ENCODE measurements around the gene LAMA5. TPM values are rescaled to one million over a fixed set of nuclear protein-coding genes. Genes with fewer than 3 reads are reported as not detected.

LAMA5 gene
- total RNA-seq, 2 experiments from 2014 or later, result 53.3 to 162 TPM

DNA sequence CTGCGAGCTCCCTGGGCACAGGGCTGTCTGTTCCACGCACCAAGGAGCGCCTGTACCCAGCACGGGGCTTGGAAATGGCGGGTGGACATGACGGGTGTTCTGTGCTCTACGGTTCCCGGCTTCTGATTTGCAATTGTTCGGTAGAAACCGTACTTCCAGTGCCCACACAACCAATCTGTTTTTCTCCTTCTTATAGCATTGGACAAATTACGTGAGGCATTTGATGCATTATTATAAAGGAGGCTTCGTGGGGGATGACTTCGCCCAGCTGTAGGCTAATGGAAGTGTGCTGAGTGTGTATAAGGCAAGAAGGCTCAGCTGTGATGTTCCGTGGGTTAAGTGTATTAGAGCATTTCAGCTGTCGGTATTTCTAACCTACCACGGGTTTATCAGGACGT is 10.0 kb upstream of the LAMA5 start:
- TF ChIP-seq, protein P1, sequence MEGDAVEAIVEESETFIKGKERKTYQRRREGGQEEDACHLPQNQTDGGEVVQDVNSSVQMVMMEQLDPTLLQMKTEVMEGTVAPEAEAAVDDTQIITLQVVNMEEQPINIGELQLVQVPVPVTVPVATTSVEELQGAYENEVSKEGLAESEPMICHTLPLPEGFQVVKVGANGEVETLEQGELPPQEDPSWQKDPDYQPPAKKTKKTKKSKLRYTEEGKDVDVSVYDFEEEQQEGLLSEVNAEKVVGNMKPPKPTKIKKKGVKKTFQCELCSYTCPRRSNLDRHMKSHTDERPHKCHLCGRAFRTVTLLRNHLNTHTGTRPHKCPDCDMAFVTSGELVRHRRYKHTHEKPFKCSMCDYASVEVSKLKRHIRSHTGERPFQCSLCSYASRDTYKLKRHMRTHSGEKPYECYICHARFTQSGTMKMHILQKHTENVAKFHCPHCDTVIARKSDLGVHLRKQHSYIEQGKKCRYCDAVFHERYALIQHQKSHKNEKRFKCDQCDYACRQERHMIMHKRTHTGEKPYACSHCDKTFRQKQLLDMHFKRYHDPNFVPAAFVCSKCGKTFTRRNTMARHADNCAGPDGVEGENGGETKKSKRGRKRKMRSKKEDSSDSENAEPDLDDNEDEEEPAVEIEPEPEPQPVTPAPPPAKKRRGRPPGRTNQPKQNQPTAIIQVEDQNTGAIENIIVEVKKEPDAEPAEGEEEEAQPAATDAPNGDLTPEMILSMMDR (conservative IDR thresholded peaks at IDR 0.05; ENCODE audit: low read length), result no peak
- no peak for TF ChIP-seq EZH2phosphoT487 (IDR thresholded peaks at IDR 0.05; ENCODE audit: borderline replicate concordance, low read depth, low read length)
- Histone ChIP-seq H3K4me2 (ENCODE audit: low read length) (no peak overlapping the region), H3K79me2 (ENCODE audit: insufficient read depth, low read depth, low read length) (no peaks in the 10 kb centered on the region), H4K20me1 (ENCODE audit: insufficient read depth, low read length) (no peaks in the 10 kb centered on the region), H3K4me1 (ENCODE audit: insufficient read depth, low read length, poor library complexity, severe bottlenecking) (no peaks in the 10 kb centered on the region), H3K9me2 (ENCODE audit: insufficient read depth, low read length) (no peaks in the 10 kb centered on the region), H3K36me3 (ENCODE audit: insufficient read depth, low read length) (peaks cover 10% of the 10 kb centered on the region), H3K4me3 (ENCODE audit: low read depth, low read length, poor library complexity, severe bottlenecking) (no peak overlapping the region), H3K27ac (ENCODE audit: low read depth, low read length, poor library complexity, severe bottlenecking) (no peak overlapping the region), H2AFZ (ENCODE audit: low read length) (no peak overlapping the region), H3K9me3 (ENCODE audit: low read length) (no peaks in the 10 kb centered on the region)
- DNase-seq (ENCODE audit: low spot score), result no peak
- POLR2A ChIA-PET, result interaction anchor here (0.6 kb wide), 1 partner anchor 1254 kb away, joined by 3 read pairs; no protein-coding TSS in a partner anchor
- intact Hi-C loops (cut with micrococcal nuclease; ENCODE audit: unreplicated experiment), result no loop called here
- BruUV-seq (replicated peaks), result no TSS peak
- CTCF ChIA-PET (ENCODE audit: unreplicated experiment), result no interaction called here

DNA sequence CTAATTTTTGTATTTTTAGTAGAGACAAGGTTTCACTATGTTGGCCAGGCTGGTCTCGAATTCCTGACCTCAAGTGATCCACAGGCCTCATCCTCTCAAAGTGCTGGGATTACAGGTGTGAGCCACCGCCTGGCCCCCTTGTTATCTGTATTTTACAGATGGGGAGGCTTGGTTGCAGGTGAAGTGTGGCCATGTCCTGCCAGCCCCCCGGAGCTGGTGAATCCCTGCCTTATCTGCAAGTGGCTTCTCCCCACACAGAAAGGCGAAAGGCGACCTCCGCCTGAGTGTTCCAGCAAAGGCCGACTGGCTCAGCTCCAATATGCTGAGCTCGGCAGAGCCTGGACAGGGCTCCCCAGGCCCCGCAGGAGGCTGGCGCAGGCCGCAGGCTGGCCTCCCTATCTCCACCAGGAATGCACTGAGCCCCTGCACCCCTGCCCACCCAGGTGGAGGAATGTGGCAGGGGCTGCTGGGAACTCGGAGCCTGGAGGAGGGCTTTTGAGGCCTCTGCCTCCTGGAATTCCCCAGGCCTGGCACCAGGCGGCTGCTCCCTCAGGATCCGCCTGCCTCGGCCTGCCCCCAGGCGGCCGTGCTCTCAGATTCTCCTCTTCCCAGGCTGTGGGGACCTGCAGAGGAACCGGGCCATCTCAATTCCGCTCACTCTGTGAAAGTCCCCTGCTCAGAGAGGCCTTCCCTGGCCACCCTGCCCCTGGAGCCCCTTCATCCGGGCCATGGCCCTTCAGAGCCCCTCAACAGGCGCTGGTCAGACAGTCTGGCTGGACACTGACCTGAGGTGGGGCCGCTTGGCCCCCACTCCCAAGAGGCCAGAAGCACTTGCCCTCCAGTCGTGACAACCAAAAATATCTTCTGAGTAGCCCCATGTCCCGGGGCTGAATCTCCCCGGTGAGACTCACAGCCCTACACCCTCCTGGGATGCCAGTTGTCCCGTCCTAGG is 9.3 kb upstream of the LAMA5 start:
- POLR2A ChIA-PET, result no interaction called here

More for the DNA sequence above, 9.3 kb upstream of the LAMA5 start:
- Histone ChIP-seq H3K36me3 (ENCODE audit: insufficient read depth, low read length) (peaks cover 3% of the 10 kb centered on the region; the same call in 1 of the 2 replicates), H3K9me2 (ENCODE audit: insufficient read depth, low read length) (no peaks in the 10 kb centered on the region), H3K4me1 (ENCODE audit: insufficient read depth, low read length, poor library complexity, severe bottlenecking) (no peaks in the 10 kb centered on the region), H3K9me3 (ENCODE audit: low read length) (no peaks in the 10 kb centered on the region), H3K4me3 (ENCODE audit: low read depth, low read length, poor library complexity, severe bottlenecking) (no peak overlapping the region), H3K79me2 (ENCODE audit: insufficient read depth, low read depth, low read length) (no peaks in the 10 kb centered on the region), H2AFZ (ENCODE audit: low read length) (no peak overlapping the region), H3K27ac (ENCODE audit: low read depth, low read length, poor library complexity, severe bottlenecking) (no peak overlapping the region), H3K4me2 (ENCODE audit: low read length) (no peak overlapping the region), H4K20me1 (ENCODE audit: insufficient read depth, low read length) (no peaks in the 10 kb centered on the region)
- no peak for DNase-seq (ENCODE audit: low spot score)
- TF ChIP-seq, protein P1 (conservative IDR thresholded peaks at IDR 0.05; ENCODE audit: low read length), result no peak
- BruUV-seq (replicated peaks), result no TSS peak
- CTCF ChIA-PET (ENCODE audit: unreplicated experiment), result no interaction called here
- intact Hi-C loops (cut with micrococcal nuclease; ENCODE audit: unreplicated experiment), result no loop called here

All from OCI-LY7 (cell line).